OCI-LY3 (cell line): ENCODE measurements around the gene HRH3.

ENCODE experiments used
- EZH2phosphoT487 ChIP-seq: fragments of 200-600 bp; shearing (Covaris generic); IDR thresholded peaks from 2 replicates; pipeline ENCODE4 v1.6.1; 2018; ENCODE audit warnings: antibody characterized with exemption, mixed run types, low read depth
- TF ChIP-seq, protein P1 (sequence below): fragments of 200-600, 300-600 bp; sonication (generic); IDR thresholded peaks from 2 replicates; pipeline ENCODE4 v1.5.1; 2014; ENCODE audit warnings: antibody characterized with exemption, low read length, low read depth

GRCh38 chr20:62230696-62231095 lies 10.6 kb upstream of the HRH3 start:
- TF ChIP-seq, protein P1, sequence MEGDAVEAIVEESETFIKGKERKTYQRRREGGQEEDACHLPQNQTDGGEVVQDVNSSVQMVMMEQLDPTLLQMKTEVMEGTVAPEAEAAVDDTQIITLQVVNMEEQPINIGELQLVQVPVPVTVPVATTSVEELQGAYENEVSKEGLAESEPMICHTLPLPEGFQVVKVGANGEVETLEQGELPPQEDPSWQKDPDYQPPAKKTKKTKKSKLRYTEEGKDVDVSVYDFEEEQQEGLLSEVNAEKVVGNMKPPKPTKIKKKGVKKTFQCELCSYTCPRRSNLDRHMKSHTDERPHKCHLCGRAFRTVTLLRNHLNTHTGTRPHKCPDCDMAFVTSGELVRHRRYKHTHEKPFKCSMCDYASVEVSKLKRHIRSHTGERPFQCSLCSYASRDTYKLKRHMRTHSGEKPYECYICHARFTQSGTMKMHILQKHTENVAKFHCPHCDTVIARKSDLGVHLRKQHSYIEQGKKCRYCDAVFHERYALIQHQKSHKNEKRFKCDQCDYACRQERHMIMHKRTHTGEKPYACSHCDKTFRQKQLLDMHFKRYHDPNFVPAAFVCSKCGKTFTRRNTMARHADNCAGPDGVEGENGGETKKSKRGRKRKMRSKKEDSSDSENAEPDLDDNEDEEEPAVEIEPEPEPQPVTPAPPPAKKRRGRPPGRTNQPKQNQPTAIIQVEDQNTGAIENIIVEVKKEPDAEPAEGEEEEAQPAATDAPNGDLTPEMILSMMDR = no peak
- no peak for TF ChIP-seq EZH2phosphoT487
